Endothelial cell of umbilical vein (primary cell): ENCODE results near the gene RNF151. TPM values are rescaled to one million over a fixed set of nuclear protein-coding genes. Genes with fewer than 3 reads are reported as not detected.

Experiments
- BruUV-seq: library from RNA; stranded (reverse); fragments of 400-500 nt; replicated peaks from 2 replicates; lab custom pipeline; 2021; lab: Mats Ljungman, UMichigan
- CTCF ChIA-PET: fragments of 300-600, 350-600 bp; sonication (Branson Sonifier 250); formaldehyde crosslinking; loops from one replicate; lab custom pipeline; 2021; ENCODE audit warnings: antibody characterized with exemption, inconsistent platforms; lab: Charles Lee
- POLR2A ChIA-PET: fragments of 300-600, 350-600 bp; sonication (Branson Sonifier 250); formaldehyde crosslinking; loops from one replicate; lab custom pipeline; 2021; ENCODE audit warnings: antibody characterized with exemption, inconsistent platforms; lab: Charles Lee
- DNase-seq: peaks from one replicate; pipeline ENCODE4 v3.0.0-alpha.2; 2011; ENCODE audit warnings: low read depth, low spot score
- FAIRE-seq: peaks from 2 replicates; lab custom pipeline; 2011; peaks lifted over from hg19 to GRCh38; lab: Jason Lieb, UNC
- H2AFZ ChIP-seq: 2 replicates; pipeline ENCODE4 v1.6.0; 2012; ENCODE audit warnings: low read depth, low read length, control low read depth, inconsistent platforms
- H3K27ac ChIP-seq: 2 replicates; pipeline ENCODE4 v1.5.1; 2011; ENCODE audit warnings: low read depth, mild to moderate bottlenecking, control low read depth, low read length, moderate library complexity; ENCODE audit not compliant: insufficient read depth
- H3K27me3 ChIP-seq, 2 experiments: 2 replicates each; pipeline versions ENCODE4 v1.6.0 to v1.6.1; 2011; ENCODE audit warnings: low read length in 2 of 2, mixed read lengths in 1 of 2; ENCODE audit not compliant: control insufficient read depth in 2 of 2, insufficient read depth in 2 of 2
- H3K36me3 ChIP-seq, 2 experiments: 2 replicates in 1 of 2; 3 replicates in 1 of 2; pipeline ENCODE4 v1.5.1; 2011; ENCODE audit warnings: low read length in 2 of 2, mild to moderate bottlenecking in 1 of 2, moderate library complexity in 1 of 2; ENCODE audit not compliant: control insufficient read depth in 2 of 2, insufficient read depth in 2 of 2; ENCODE audit errors: extremely low read depth in 1 of 2
- H3K4me1 ChIP-seq: 3 replicates; pipeline ENCODE4 v1.5.1; 2011; ENCODE audit warnings: mild to moderate bottlenecking, low read length; ENCODE audit not compliant: control insufficient read depth, insufficient read depth; ENCODE audit errors: extremely low read depth
- H3K4me2 ChIP-seq: 2 replicates; pipeline ENCODE4 v1.6.1; 2011; ENCODE audit warnings: low read length, control low read depth, mixed read lengths; ENCODE audit not compliant: insufficient read depth
- H3K4me3 ChIP-seq, 3 experiments: fragments of 200-600 bp in 1 of 3; sonication (generic), shearing (Covaris generic) in 1 of 3; replicated peaks in 1 of 3; 2 replicates each; pipeline ENCODE4 v1.5.1; 2011 to 2016; ENCODE audit warnings: control low read depth in 3 of 3, low read length in 3 of 3, mild to moderate bottlenecking in 2 of 3, inconsistent platforms in 1 of 3, low read depth in 1 of 3, moderate library complexity in 1 of 3; ENCODE audit not compliant: insufficient read depth in 1 of 3
- H3K79me2 ChIP-seq: 2 replicates; pipeline ENCODE4 v1.6.0; 2012; ENCODE audit warnings: low read length, inconsistent platforms; ENCODE audit not compliant: control insufficient read depth, insufficient read depth
- H3K9ac ChIP-seq: replicated peaks from 2 replicates; pipeline ENCODE3; 2011; ENCODE audit warnings: low read length, control low read depth; ENCODE audit not compliant: insufficient read depth; ENCODE audit errors: extremely low read depth
- H3K9me1 ChIP-seq: replicated peaks from 3 replicates; pipeline ENCODE4 v1.6.0; 2011; ENCODE audit warnings: mild to moderate bottlenecking, low read length; ENCODE audit not compliant: control insufficient read depth, insufficient read depth; ENCODE audit errors: extremely low read depth
- H3K9me3 ChIP-seq: replicated peaks from 2 replicates; pipeline ENCODE4 v1.5.1; 2012; ENCODE audit warnings: low read length, inconsistent platforms; ENCODE audit not compliant: control insufficient read depth, insufficient read depth
- H4K20me1 ChIP-seq: replicated peaks from 2 replicates; pipeline ENCODE3; 2011; ENCODE audit warnings: mild to moderate bottlenecking, low read length; ENCODE audit not compliant: control insufficient read depth, insufficient read depth; ENCODE audit errors: extremely low read depth
- EZH2 ChIP-seq: IDR thresholded peaks from 2 replicates; pipeline ENCODE4 v1.6.1; 2012; ENCODE audit warnings: borderline replicate concordance, low read depth, mild to moderate bottlenecking, moderate library complexity, low read length, inconsistent platforms; ENCODE audit not compliant: severe bottlenecking
- FOS ChIP-seq: IDR thresholded peaks from 2 replicates; pipeline ENCODE4 v1.6.1; 2011; ENCODE audit warnings: mild to moderate bottlenecking, low read length, moderate library complexity, borderline replicate concordance; ENCODE audit not compliant: insufficient read depth
- JUN ChIP-seq: IDR thresholded peaks from 2 replicates; pipeline ENCODE4 v1.6.1; 2011; ENCODE audit warnings: borderline replicate concordance, low read depth; ENCODE audit not compliant: insufficient read length, insufficient read depth
- POLR2A ChIP-seq: IDR thresholded peaks from 2 replicates; pipeline ENCODE4 v1.6.1; 2012; ENCODE audit warnings: low read depth, mild to moderate bottlenecking, control low read depth, low read length
- POLR2AphosphoS5 ChIP-seq: IDR thresholded peaks from 2 replicates; pipeline ENCODE4 v1.6.1; 2012; ENCODE audit warnings: low read depth, mild to moderate bottlenecking, control low read depth, low read length, moderate library complexity; ENCODE audit not compliant: insufficient read depth
- dilution Hi-C: fragments of 300-500 bp; cut with MboI; formaldehyde crosslinking; loops from one replicate; pipeline ENCODE4 v1.15.0; 2019; ENCODE audit warnings: low sequenced_read_pairs; ENCODE audit not compliant: extremely low pct_ligation_motif_present
- intact Hi-C: fragments of 100-400 bp; cut with micrococcal nuclease; formaldehyde crosslinking; loops from one replicate; pipeline ENCODE4 v1.10.0; 2022
- polyA plus RNA-seq, 4 experiments: library from polyadenylated mRNA; depleted of rRNA in 3 of 4; stranded (reverse) in 3 of 4; unstranded in 1 of 4; fragments of >200 nt; gene quantifications; 2 replicates each; pipeline versions ENCODE4 v1.2.1 to v1.2.3, GENCODE V29; 2011 to 2012; ENCODE audit warnings: missing spikeins in 1 of 4
- total RNA-seq: library from RNA; stranded (reverse); gene quantifications from 2 replicates; pipeline ENCODE4 v1.2.3, GENCODE V29; 2021
- TF ChIP-seq, protein P1 (sequence below): IDR thresholded peaks from 2 replicates; pipeline ENCODE4 v1.6.1; 2011; ENCODE audit not compliant: insufficient read depth, insufficient read length
- TF ChIP-seq, protein P2 (sequence below), 2 donors: IDR thresholded peaks; 1 replicate in 1 of 2; 2 replicates in 1 of 2; pipeline ENCODE4 v1.5.1; 2011; ENCODE audit warnings: low read length in 2 of 2, mild to moderate bottlenecking in 2 of 2, moderate library complexity in 2 of 2, control low read depth in 1 of 2, inconsistent platforms in 1 of 2, low read depth in 1 of 2; ENCODE audit not compliant: insufficient read depth in 1 of 2; ENCODE audit errors: extremely low read depth in 1 of 2

Gene RNF151
- total and polyA plus RNA-seq, 2 donors (not counting 3 experiments of a cell fraction or from before 2014, with no cell fraction given): not detected

- no peaks in the 10 kb centered on the region for H3K79me2 ChIP-seq
- FAIRE-seq (no peak), DNase-seq (no peak)
- POLR2A ChIA-PET: no interaction called here
- H3K4me3 ChIP-seq: peak overlapping the region in 1 of 3 experiments; percentile 1
- BruUV-seq: no TSS peak
- no peak overlapping the region for H3K9ac ChIP-seq
- H3K9me1 ChIP-seq: no peaks in the 10 kb centered on the region
- dilution Hi-C loops: no loop called here
- no peak for TF ChIP-seq JUN
- TF ChIP-seq, protein P1, sequence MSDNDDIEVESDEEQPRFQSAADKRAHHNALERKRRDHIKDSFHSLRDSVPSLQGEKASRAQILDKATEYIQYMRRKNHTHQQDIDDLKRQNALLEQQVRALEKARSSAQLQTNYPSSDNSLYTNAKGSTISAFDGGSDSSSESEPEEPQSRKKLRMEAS: no peak
- TF ChIP-seq, protein P2, sequence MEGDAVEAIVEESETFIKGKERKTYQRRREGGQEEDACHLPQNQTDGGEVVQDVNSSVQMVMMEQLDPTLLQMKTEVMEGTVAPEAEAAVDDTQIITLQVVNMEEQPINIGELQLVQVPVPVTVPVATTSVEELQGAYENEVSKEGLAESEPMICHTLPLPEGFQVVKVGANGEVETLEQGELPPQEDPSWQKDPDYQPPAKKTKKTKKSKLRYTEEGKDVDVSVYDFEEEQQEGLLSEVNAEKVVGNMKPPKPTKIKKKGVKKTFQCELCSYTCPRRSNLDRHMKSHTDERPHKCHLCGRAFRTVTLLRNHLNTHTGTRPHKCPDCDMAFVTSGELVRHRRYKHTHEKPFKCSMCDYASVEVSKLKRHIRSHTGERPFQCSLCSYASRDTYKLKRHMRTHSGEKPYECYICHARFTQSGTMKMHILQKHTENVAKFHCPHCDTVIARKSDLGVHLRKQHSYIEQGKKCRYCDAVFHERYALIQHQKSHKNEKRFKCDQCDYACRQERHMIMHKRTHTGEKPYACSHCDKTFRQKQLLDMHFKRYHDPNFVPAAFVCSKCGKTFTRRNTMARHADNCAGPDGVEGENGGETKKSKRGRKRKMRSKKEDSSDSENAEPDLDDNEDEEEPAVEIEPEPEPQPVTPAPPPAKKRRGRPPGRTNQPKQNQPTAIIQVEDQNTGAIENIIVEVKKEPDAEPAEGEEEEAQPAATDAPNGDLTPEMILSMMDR (IDR thresholded peaks at IDR 0.05; ENCODE audit: extremely low read depth in 1 of 2, insufficient read depth in 1 of 2, low read depth in 1 of 2, low read length in 2 of 2): peak in 1 of 2 donors; percentile 8
- TF ChIP-seq POLR2A: no peak
- TF ChIP-seq POLR2AphosphoS5: no peak
- TF ChIP-seq EZH2: no peak
- no peak for TF ChIP-seq FOS
- peaks cover 0 to 15% of the 10 kb centered on the region in 2 experiments for H3K36me3 ChIP-seq
- H2AFZ ChIP-seq: no peak overlapping the region
- CTCF ChIA-PET: interaction anchor here (1.0 kb wide), 1 partner anchor 199 kb away, joined by 3 read pairs; no protein-coding TSS in a partner anchor
- H3K27ac ChIP-seq: no peak overlapping the region
- no peaks in the 10 kb centered on the region for H3K9me3 ChIP-seq
- no peaks in the 10 kb centered on the region for H3K27me3 ChIP-seq
- no peaks in the 10 kb centered on the region for H4K20me1 ChIP-seq
- peaks cover 12% of the 10 kb centered on the region for H3K4me1 ChIP-seq
- H3K4me2 ChIP-seq: no peak overlapping the region
- intact Hi-C loops: loop anchor here (2.0 kb wide), 1 partner anchor 13 kb away; no protein-coding TSS in a partner anchor
These were observed 25.3 kb upstream of the RNF151 start for GRCh38 chr16:1941162-1942046.
